PFSK-1 (cell line): ENCODE measurements around the gene COX7A2.

Experiments used
- POLR2AphosphoS5 ChIP-seq: IDR thresholded peaks from 2 replicates; pipeline ENCODE4 v1.6.1; 2012; ENCODE audit warnings: low read depth, mild to moderate bottlenecking, control low read depth, low read length, moderate library complexity
- REST ChIP-seq, 2 experiments: IDR thresholded peaks; 2 replicates each; pipeline versions ENCODE4 v1.6.1 to v1.8.0; 2011 to 2012; ENCODE audit warnings: low read depth in 2 of 2, low read length in 2 of 2, control low read depth in 1 of 2, inconsistent platforms in 1 of 2, mild to moderate bottlenecking in 1 of 2, moderate library complexity in 1 of 2; ENCODE audit not compliant: insufficient read depth in 1 of 2
- SIN3A ChIP-seq: IDR thresholded peaks from 2 replicates; pipeline ENCODE4 v1.6.1; 2012; ENCODE audit warnings: mild to moderate bottlenecking, low read length, moderate library complexity, borderline replicate concordance; ENCODE audit not compliant: insufficient read depth
- TAF1 ChIP-seq: IDR thresholded peaks from 2 replicates; pipeline ENCODE4 v1.6.1; 2012; ENCODE audit warnings: low read length, control low read depth, borderline replicate concordance; ENCODE audit not compliant: insufficient read depth

- no peak for TF ChIP-seq TAF1
- no peak for TF ChIP-seq POLR2AphosphoS5
- no peak for TF ChIP-seq REST (IDR thresholded peaks at IDR 0.05; ENCODE audit: insufficient read depth in 1 of 2, low read depth in 2 of 2, low read length in 2 of 2)
- TF ChIP-seq SIN3A = no peak
Observed at GRCh38 chr6:75268988-75269354, 25.4 kb upstream of the COX7A2 start.
